GM23248 (cell line): ENCODE measurements around the gene FAF2. TPM values are rescaled to one million over a fixed set of nuclear protein-coding genes. Genes with fewer than 3 reads are reported as not detected.

ENCODE experiments used
- DNase-seq: peaks from one replicate; pipeline ENCODE4 v3.0.0-alpha.2; 2015
- H2AFZ ChIP-seq: fragments of 200-600 bp; sonication (generic); 2 replicates; pipeline ENCODE4 v1.6.1; 2016; ENCODE audit warnings: antibody characterized with exemption
- H3F3A ChIP-seq: fragments of 200-600 bp; sonication (generic); 2 replicates; pipeline ENCODE4 v1.6.1; 2016; ENCODE audit warnings: mild to moderate bottlenecking, antibody characterized with exemption, mixed run types; ENCODE audit not compliant: insufficient read depth
- H3K27ac ChIP-seq: fragments of 200-600 bp; sonication (generic); 2 replicates; pipeline ENCODE4 v1.5.1; 2016; ENCODE audit warnings: mild to moderate bottlenecking
- H3K27me3 ChIP-seq: fragments of 200-600 bp; sonication (generic); replicated peaks from 2 replicates; pipeline ENCODE4 v1.6.1; 2016; ENCODE audit warnings: mild to moderate bottlenecking; ENCODE audit not compliant: insufficient read depth
- H3K36me3 ChIP-seq: fragments of 200-600 bp; sonication (generic); 2 replicates; pipeline ENCODE4 v1.6.1; 2016; ENCODE audit warnings: low read depth, mild to moderate bottlenecking
- H3K4me1 ChIP-seq: fragments of 200-600 bp; sonication (generic); 2 replicates; pipeline ENCODE4 v1.6.1; 2016; ENCODE audit warnings: mild to moderate bottlenecking; ENCODE audit not compliant: insufficient read depth
- H3K4me2 ChIP-seq: fragments of 200-600 bp; sonication (generic); one replicate; pipeline ENCODE4 v1.6.1; 2016; ENCODE audit warnings: mild to moderate bottlenecking; ENCODE audit not compliant: unreplicated experiment
- H3K4me3 ChIP-seq: fragments of 200-600 bp; sonication (generic); 2 replicates; pipeline ENCODE4 v1.5.1; 2016; ENCODE audit warnings: mild to moderate bottlenecking
- H3K79me2 ChIP-seq: fragments of 200-600 bp; sonication (generic); 2 replicates; pipeline ENCODE4 v1.6.1; 2016; ENCODE audit warnings: mild to moderate bottlenecking; ENCODE audit not compliant: insufficient read depth
- H3K9ac ChIP-seq: fragments of 200-600 bp; sonication (generic); 2 replicates; pipeline ENCODE4 v1.6.1; 2016; ENCODE audit warnings: mild to moderate bottlenecking
- H3K9me2 ChIP-seq: fragments of 200-600 bp; sonication (generic); 2 replicates; pipeline ENCODE4 v1.6.1; 2016; ENCODE audit warnings: mixed run types, mild to moderate bottlenecking, moderate library complexity; ENCODE audit not compliant: insufficient read depth
- H3K9me3 ChIP-seq: fragments of 200-600 bp; sonication (generic); one replicate; pipeline ENCODE4 v1.6.1; 2017; ENCODE audit warnings: low read depth
- H4K20me1 ChIP-seq: fragments of 200-600 bp; sonication (generic); 2 replicates; pipeline ENCODE4 v1.6.0; 2016; ENCODE audit not compliant: insufficient read depth
- EZH2 ChIP-seq: fragments of 200-600 bp; sonication (generic); IDR thresholded peaks from 2 replicates; pipeline ENCODE4 v1.6.1; 2018; ENCODE audit warnings: antibody characterized with exemption, mild to moderate bottlenecking; ENCODE audit not compliant: insufficient read depth, poor library complexity, severe bottlenecking
- EZH2phosphoT487 ChIP-seq: fragments of 200-600 bp; sonication (generic); IDR thresholded peaks from 2 replicates; pipeline ENCODE4 v1.6.1; 2018; ENCODE audit warnings: antibody characterized with exemption, moderate library complexity, mild to moderate bottlenecking, low read depth; ENCODE audit not compliant: insufficient read depth
- WGBS, 2 experiments: methylation state at CpG; one replicate each; pipeline ENCODE4 v1.1.6; 2015 to 2017; ENCODE audit warnings: low lambda C conversion rate in 2 of 2, low coverage in 1 of 2; ENCODE audit errors: missing lambda C conversion rate in 2 of 2; 5-methylcytosine and 5-hydroxymethylcytosine counted together
- in situ Hi-C: fragments of 300-500 bp; cut with MboI; formaldehyde crosslinking; loops from 2 replicates; pipeline ENCODE4 v1.15.0; 2020
- polyA plus RNA-seq: library from polyadenylated mRNA; unstranded; fragments of >200 nt; fragmentation: Nextera tagmentation; extraction: Ambion mirVana; gene quantifications from 2 replicates; pipeline ENCODE4 v1.2.1, GENCODE V29; 2016
- total RNA-seq: library from RNA; depleted of rRNA; stranded (reverse); fragments of >200 nt; shearing (Covaris generic); gene quantifications from 2 replicates; pipeline ENCODE4 v1.2.3, GENCODE V29; 2014

Gene FAF2
- total and polyA plus RNA-seq, 2 experiments from 2014 or later, result 45.0 to 45.4 TPM

GRCh38 chr5:176514244-176514950 lies 66.2 kb downstream of the FAF2 start:
- no peak overlapping the region for H3K4me3 ChIP-seq
- H3F3A ChIP-seq, result peaks cover 3% of the 10 kb centered on the region; the same call in 1 of the 2 replicates
- in situ Hi-C loops, result no loop called here
- no peaks in the 10 kb centered on the region for H3K9me3 ChIP-seq
- WGBS, 2 experiments, result 67 to 70% methylated on average over 11 of the region's 11 CpGs
- H3K27me3 ChIP-seq, result no peaks in the 10 kb centered on the region
- TF ChIP-seq EZH2, result no peak
- no peak for TF ChIP-seq EZH2phosphoT487
- no peak overlapping the region for H3K27ac ChIP-seq
- H4K20me1 ChIP-seq, result no peaks in the 10 kb centered on the region
- no peak for DNase-seq
- no peaks in the 10 kb centered on the region for H3K79me2 ChIP-seq
- no peaks in the 10 kb centered on the region for H3K9me2 ChIP-seq
- H2AFZ ChIP-seq, result no peak overlapping the region
- no peak overlapping the region for H3K4me2 ChIP-seq
- no peaks in the 10 kb centered on the region for H3K4me1 ChIP-seq
- H3K9ac ChIP-seq, result no peak overlapping the region
- H3K36me3 ChIP-seq, result peaks cover 5% of the 10 kb centered on the region; the same call in 1 of the 2 replicates

GRCh38 chr5:176515396-176515795 lies 67.2 kb downstream of the FAF2 start:
- H3K27ac ChIP-seq, result no peak overlapping the region
- no peak overlapping the region for H2AFZ ChIP-seq
- no peaks in the 10 kb centered on the region for H3K36me3 ChIP-seq
- H3K9me2 ChIP-seq, result no peaks in the 10 kb centered on the region
- H3K27me3 ChIP-seq, result no peaks in the 10 kb centered on the region
- DNase-seq, result no peak
- no peak overlapping the region for H3K9ac ChIP-seq
- in situ Hi-C loops, result no loop called here
- H3K4me3 ChIP-seq, result no peak overlapping the region
- TF ChIP-seq EZH2 (no peak), EZH2phosphoT487 (no peak)
- no peaks in the 10 kb centered on the region for H3F3A ChIP-seq
- no peaks in the 10 kb centered on the region for H3K9me3 ChIP-seq
- no peaks in the 10 kb centered on the region for H4K20me1 ChIP-seq
- 68 to 69% methylated on average over 4 of the region's 4 CpGs for WGBS, 2 experiments
- H3K4me2 ChIP-seq, result no peak overlapping the region
- H3K4me1 ChIP-seq, result no peaks in the 10 kb centered on the region
- H3K79me2 ChIP-seq, result no peaks in the 10 kb centered on the region

- no peaks in the 10 kb centered on the region for H3K4me1 ChIP-seq
- H3K4me3 ChIP-seq, result no peak overlapping the region
- no peak overlapping the region for H3K27ac ChIP-seq
- no peak for DNase-seq
- H3F3A ChIP-seq, result no peaks in the 10 kb centered on the region
- H3K79me2 ChIP-seq, result no peaks in the 10 kb centered on the region
- in situ Hi-C loops, result no loop called here
- no peaks in the 10 kb centered on the region for H3K27me3 ChIP-seq
- H3K9me2 ChIP-seq, result no peaks in the 10 kb centered on the region
- no peaks in the 10 kb centered on the region for H3K36me3 ChIP-seq
- no peaks in the 10 kb centered on the region for H3K9me3 ChIP-seq
- no peak for TF ChIP-seq EZH2
- no peak for TF ChIP-seq EZH2phosphoT487
- H4K20me1 ChIP-seq, result no peaks in the 10 kb centered on the region
- WGBS, 2 experiments, result 70 to 71% methylated on average over 7 of the region's 7 CpGs
- H3K4me2 ChIP-seq, result no peak overlapping the region
- no peak overlapping the region for H3K9ac ChIP-seq
- H2AFZ ChIP-seq, result no peak overlapping the region
These were observed 69.0 kb downstream of the FAF2 start for GRCh38 chr5:176517053-176517661.

- TF ChIP-seq EZH2, result no peak
- TF ChIP-seq EZH2phosphoT487, result no peak
These were observed 71.9 kb downstream of the FAF2 start for GRCh38 chr5:176519810-176520720.

More at GRCh38 chr5:176519810-176520720, 71.9 kb downstream of the FAF2 start:
- Histone ChIP-seq H3K9ac (no peak overlapping the region), H4K20me1 (no peaks in the 10 kb centered on the region), H3F3A (no peaks in the 10 kb centered on the region; the same call in 1 of the 2 replicates), H3K36me3 (no peaks in the 10 kb centered on the region), H3K79me2 (no peaks in the 10 kb centered on the region), H3K4me3 (no peak overlapping the region), H3K27me3 (no peaks in the 10 kb centered on the region), H3K4me1 (no peaks in the 10 kb centered on the region), H3K4me2 (no peak overlapping the region), H3K9me3 (no peaks in the 10 kb centered on the region), H2AFZ (no peak overlapping the region), H3K9me2 (no peaks in the 10 kb centered on the region), H3K27ac (no peak overlapping the region)
- in situ Hi-C loops, result no loop called here
- WGBS, 2 experiments, result 53 to 54% methylated on average over 16 of the region's 16 CpGs
- no peak for DNase-seq
